AG10803 (cell line): Measurements from ENCODE around the gene SUOX.
A peak's percentile ranks its signal among the peaks of the same experiment; 100 is the strongest.

ENCODE experiments used
- DNase-seq: peaks from one replicate; pipeline ENCODE4 v3.0.0; 2010; ENCODE audit warnings: low read depth
- H3K4me3 ChIP-seq: 2 replicates; pipeline ENCODE4 v1.5.1; 2011; ENCODE audit warnings: mild to moderate bottlenecking, low read length, control low read depth
- TF ChIP-seq, protein P1 (sequence below): conservative IDR thresholded peaks from 2 replicates; pipeline ENCODE4 v1.5.1; 2011; ENCODE audit warnings: mild to moderate bottlenecking, low read length, control low read depth, inconsistent platforms

The SUOX gene

DNA sequence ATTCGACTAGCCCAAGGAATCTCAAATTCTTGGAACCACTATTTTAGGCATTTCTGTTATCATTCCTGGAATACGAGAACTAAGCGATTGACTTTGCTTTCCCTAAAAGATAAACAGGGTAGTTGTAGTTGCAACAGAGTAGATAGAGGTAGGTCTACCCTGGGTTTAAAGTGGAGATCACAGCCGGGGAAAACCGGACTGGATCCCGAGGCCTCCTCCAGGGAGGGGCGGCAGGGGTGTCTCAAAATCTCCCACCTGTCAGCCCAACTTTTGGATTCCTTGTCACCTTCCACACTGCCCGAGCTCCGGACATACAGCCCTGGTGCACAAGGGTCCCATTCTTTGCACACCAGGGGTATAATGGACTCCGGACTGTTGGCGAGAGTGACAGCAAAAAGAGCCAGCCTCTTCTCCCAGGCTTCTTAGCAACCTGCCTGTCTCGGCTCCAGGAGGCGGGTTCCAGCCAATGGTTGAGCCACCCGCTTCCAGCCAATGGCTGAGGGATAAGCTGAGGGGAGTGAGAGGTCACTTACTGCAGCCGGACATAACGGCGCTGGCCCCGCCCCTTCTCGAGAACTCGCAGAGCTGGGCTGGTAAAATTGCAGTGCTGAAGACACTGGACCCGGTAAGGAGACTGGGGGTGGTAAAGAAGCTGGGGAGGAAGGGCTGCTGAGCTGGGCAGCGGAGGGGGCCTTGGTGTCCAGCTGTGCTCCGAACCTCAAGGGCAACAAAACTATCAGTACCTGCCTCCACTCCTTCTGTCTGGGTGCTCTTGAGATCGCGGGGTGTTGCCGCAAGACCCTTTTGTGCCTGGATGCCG is at the start of gene SUOX:
TSS of gene SUOX (plus strand) at position 562 of the 820 bp plus-strand sequence. CDS start 4,946 bp downstream, outside the sequence.
- DNase-seq = peak; percentile 96
- peak within 1 kb of the TSS; percentile 95 for H3K4me3 ChIP-seq
- TF ChIP-seq, protein P1, sequence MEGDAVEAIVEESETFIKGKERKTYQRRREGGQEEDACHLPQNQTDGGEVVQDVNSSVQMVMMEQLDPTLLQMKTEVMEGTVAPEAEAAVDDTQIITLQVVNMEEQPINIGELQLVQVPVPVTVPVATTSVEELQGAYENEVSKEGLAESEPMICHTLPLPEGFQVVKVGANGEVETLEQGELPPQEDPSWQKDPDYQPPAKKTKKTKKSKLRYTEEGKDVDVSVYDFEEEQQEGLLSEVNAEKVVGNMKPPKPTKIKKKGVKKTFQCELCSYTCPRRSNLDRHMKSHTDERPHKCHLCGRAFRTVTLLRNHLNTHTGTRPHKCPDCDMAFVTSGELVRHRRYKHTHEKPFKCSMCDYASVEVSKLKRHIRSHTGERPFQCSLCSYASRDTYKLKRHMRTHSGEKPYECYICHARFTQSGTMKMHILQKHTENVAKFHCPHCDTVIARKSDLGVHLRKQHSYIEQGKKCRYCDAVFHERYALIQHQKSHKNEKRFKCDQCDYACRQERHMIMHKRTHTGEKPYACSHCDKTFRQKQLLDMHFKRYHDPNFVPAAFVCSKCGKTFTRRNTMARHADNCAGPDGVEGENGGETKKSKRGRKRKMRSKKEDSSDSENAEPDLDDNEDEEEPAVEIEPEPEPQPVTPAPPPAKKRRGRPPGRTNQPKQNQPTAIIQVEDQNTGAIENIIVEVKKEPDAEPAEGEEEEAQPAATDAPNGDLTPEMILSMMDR = no peak

DNA sequence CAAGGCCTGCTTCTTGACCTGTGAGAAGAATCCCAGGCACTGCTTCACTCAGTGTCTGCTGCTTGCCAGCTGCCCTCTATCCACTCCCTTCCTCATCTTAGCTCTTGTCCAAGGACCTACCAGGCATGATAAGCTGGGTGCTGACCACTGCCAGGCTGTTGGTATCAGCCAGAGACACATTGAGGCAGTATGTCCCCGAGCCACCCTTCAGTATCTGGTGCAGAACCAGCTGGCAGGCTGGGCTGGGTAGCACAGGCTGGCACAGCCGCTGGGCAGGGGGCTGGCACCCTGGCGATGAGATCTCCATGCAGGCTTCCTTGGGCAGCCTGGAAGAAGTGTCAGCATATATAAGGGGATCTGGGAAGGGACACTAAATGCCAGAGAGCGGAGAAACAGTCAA is 41.7 kb upstream of the SUOX start:
- TF ChIP-seq, protein P1 = no peak
- DNase-seq = no peak
- no peak overlapping the region for H3K4me3 ChIP-seq

DNA sequence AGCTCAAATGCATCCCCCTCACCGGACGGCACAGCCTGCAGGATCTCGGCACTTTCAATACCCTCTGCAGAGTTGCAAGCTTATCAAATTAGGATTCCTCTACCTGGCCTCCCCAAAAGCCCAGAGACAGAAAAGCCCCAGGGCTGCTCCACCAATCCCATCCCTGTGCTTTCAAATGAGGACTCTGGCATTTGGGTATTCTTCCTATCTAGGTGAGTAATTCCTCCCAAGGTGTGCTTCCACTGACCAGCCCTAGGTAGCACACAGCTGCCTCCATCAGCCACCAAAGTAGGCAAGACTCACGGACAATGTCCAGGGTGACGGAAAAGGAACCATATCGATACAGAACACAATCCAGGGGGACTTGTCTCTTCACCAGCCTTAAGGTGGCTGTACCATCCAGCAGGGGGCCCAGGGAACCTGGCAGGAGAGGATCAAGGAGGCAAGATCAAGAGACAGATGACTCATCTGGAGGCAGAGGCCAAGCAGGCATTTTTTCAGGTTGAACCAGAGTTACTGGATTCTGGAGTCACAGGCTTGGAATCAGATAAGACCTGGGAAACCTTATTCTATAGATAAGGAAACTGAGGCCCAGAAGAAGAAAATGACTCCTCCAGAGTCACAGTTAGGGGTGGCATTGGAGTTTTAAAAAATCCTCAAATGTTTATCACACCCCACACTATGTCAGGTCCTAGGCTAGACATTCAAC is 41.1 kb upstream of the SUOX start:
- H3K4me3 ChIP-seq = no peak overlapping the region
- TF ChIP-seq, protein P1 = peak; percentile 40
- DNase-seq = peak; percentile 44

DNA sequence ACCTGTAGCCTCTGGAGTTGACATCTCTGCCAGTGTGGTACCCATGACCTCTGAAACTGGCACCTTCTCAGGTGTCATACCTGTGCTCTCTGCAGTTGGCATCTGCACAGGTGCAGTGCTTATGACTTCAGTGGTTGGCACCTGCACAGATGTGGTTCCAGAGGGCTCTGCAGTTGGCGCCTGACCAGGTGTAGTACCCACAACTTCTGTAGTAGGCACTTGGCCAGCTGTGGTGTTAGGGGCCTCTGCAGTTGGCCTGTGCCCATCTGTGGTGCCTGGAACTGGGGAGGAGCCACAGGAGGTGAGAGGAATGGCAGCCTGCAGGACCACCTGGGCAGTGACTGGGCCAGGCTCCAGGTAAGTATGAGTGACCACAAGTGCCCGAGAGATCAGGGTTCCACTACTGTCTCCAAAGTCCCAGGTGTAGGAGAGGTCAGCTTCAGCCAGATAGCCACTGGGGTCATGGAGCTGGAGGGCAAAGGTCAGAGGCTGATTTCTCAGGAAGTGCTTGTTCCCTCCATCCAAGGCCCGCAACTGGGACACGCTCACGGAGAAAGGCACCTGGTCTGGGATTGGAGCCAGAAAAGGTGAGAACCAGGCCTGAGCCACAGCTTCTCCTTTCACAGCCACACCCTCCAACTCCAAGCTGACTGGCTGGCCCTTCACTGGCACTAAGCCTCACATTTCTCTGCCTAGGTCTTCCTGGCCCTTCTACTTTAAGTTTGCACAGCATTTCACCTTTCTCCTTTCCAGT is 39.8 kb upstream of the SUOX start:
- no peak for DNase-seq
- H3K4me3 ChIP-seq = no peak overlapping the region
- TF ChIP-seq, protein P1 = no peak

DNA sequence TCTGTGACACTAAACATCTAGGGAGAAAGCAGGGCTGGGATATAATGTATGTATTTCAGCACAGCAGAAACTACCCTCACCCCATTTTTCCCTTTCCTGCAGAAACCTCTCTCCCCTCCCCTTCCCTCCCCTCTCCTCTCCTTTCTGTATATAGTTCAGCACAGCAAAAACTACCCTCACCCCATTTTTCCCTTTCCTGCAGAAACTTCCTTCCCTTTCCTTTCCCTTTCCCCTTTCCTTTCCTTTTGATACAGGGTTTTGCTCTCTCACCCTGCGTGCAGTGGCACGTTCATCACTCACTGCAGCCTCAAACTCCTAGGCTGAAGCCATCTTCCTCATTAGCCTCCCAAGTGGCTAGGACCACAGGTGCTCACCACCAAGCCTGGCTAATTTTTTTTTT is 33.3 kb upstream of the SUOX start:
- H3K4me3 ChIP-seq = no peak overlapping the region
- TF ChIP-seq, protein P1 = no peak
- DNase-seq = no peak

DNA sequence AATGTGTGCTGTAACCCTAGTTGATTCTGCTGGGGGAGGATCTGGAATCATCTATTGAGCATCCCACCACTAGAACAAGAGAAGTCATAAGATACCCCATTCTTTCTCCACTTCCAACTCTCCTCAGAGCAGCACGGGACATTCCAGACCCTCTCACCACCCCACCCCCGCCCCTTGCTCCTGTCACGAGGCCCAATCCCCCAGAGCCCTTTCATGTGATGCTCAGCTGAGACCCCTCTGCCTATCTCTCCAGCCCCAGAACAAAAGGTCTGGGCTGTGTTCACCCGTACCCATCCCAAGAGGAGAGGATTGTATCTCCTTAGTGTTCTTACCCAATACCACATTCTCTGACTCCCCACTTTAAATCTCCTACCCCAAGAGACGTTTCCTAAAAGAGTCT is 31.8 kb upstream of the SUOX start:
- no peak overlapping the region for H3K4me3 ChIP-seq
- no peak for DNase-seq
- TF ChIP-seq, protein P1 = no peak
